Subcutaneous abdominal adipose tissue (tissue), 5 donors: Measurements from ENCODE around the gene KLHL30.
A peak's percentile ranks its signal among the peaks of the same experiment; 100 is the strongest.

Experiments
- H3K27ac ChIP-seq: one replicate; pipeline ENCODE4 v1.7.0; 2013; ENCODE audit warnings: low read depth, mild to moderate bottlenecking, inconsistent platforms, low read length, moderate library complexity
- H3K27me3 ChIP-seq, 5 donors: one replicate each; pipeline ENCODE4 v1.7.0; 2013; ENCODE audit warnings: low read length in 5 of 5, inconsistent platforms in 1 of 5; ENCODE audit not compliant: control insufficient read depth in 5 of 5, insufficient read depth in 4 of 5
- H3K36me3 ChIP-seq, 5 donors: one replicate each; pipeline ENCODE4 v1.7.0; 2013; ENCODE audit warnings: low read length in 5 of 5; ENCODE audit not compliant: control insufficient read depth in 5 of 5, insufficient read depth in 5 of 5
- H3K4me1 ChIP-seq, 5 donors: one replicate each; pipeline ENCODE4 v1.7.0; 2013; ENCODE audit warnings: low read length in 5 of 5, mild to moderate bottlenecking in 3 of 5, moderate library complexity in 1 of 5; ENCODE audit not compliant: control insufficient read depth in 5 of 5, insufficient read depth in 5 of 5
- H3K4me3 ChIP-seq, 5 donors: one replicate each; pipeline ENCODE4 v1.7.0; 2013; ENCODE audit warnings: low read length in 5 of 5, low read depth in 1 of 5
- H3K9ac ChIP-seq, 5 donors: one replicate each; pipeline ENCODE4 v1.7.0; 2013; ENCODE audit warnings: low read length in 5 of 5, mild to moderate bottlenecking in 4 of 5, moderate library complexity in 3 of 5
- H3K9me3 ChIP-seq, 5 donors: one replicate each; pipeline ENCODE4 v1.7.0; 2013; ENCODE audit warnings: low read length in 5 of 5; ENCODE audit not compliant: control insufficient read depth in 5 of 5
- donor health status: healthy.
- donor health status: healthy.
- donor health status: healthy.
- donor health status: healthy.
- donor health status: healthy.

KLHL30 gene, protein sequence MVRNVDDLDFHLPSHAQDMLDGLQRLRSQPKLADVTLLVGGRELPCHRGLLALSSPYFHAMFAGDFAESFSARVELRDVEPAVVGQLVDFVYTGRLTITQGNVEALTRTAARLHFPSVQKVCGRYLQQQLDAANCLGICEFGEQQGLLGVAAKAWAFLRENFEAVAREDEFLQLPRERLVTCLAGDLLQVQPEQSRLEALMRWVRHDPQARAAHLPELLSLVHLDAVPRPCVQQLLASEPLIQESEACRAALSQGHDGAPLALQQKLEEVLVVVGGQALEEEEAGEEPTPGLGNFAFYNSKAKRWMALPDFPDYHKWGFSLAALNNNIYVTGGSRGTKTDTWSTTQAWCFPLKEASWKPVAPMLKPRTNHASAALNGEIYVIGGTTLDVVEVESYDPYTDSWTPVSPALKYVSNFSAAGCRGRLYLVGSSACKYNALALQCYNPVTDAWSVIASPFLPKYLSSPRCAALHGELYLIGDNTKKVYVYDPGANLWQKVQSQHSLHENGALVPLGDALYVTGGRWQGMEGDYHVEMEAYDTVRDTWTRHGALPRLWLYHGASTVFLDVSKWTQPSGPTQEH

GRCh38 chr2:238138331-238139195 is at the start of gene KLHL30:
TSS of gene KLHL30 (plus strand) at chr2:238138668. CDS start at chr2:238140755, 2,087 bp downstream.
- Histone ChIP-seq H3K27me3 (no peaks in the 10 kb centered on the region), H3K4me1 (peaks cover 3 to 74% (median 48%) of the 10 kb centered on the region in 5 donors), H3K36me3 (peaks cover 0 to 9% (median 0%) of the 10 kb centered on the region in 5 donors), H3K9ac (peak within 1 kb of the TSS in 2 of 5 donors; percentile 48 to 73), H3K27ac (no peak within 1 kb of the TSS), H3K4me3 (peak within 1 kb of the TSS in 3 of 5 donors; percentile 29 to 45 (median 30)), H3K9me3 (no peaks in the 10 kb centered on the region)

- Histone ChIP-seq H3K9ac (no peak overlapping the region), H3K36me3 (peaks cover 0 to 8% (median 0%) of the 10 kb centered on the region in 5 donors), H3K27ac (no peak overlapping the region), H3K4me3 (no peak overlapping the region), H3K9me3 (no peaks in the 10 kb centered on the region), H3K4me1 (no peaks in the 10 kb centered on the region), H3K27me3 (no peaks in the 10 kb centered on the region)
Measured at GRCh38 chr2:238090887-238091286, 47.6 kb upstream of the KLHL30 start.

DNA sequence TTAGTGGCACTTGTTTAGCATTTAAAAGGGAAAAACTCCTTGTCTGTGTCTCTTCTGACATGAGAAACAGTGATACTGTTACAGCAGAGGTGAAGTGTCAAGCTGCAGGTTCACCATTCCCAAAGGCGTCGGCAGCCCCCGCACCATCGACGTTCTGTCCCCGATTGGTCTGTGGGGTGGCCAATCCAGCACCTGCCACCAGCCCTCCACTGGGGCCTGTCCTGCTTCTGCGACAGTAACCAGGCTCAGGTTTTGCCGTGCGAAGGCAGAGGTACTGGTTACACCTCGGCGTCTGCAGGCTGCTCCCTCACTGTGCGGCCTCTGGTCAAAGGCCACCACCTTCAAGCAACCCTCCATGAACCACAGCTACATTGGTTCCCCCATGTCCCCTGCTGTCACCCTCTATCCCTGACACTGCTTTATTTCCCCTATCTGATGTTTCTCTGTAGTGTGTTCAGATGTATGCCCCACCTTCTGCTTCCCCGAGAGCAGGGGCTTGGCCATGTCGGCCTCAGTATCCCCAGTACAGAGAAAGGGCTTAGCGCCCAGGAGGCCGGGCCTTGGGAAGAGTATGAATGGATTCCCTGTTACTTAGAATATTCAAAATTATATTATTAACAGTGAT is 46.9 kb upstream of the KLHL30 start:
- peaks cover 0 to 8% (median 0%) of the 10 kb centered on the region in 5 donors for H3K36me3 ChIP-seq
- no peak overlapping the region for H3K9ac ChIP-seq
- H3K27me3 ChIP-seq = no peaks in the 10 kb centered on the region
- H3K9me3 ChIP-seq = no peaks in the 10 kb centered on the region
- H3K4me3 ChIP-seq = no peak overlapping the region
- no peaks in the 10 kb centered on the region for H3K4me1 ChIP-seq
- H3K27ac ChIP-seq = no peak overlapping the region

- H3K36me3 ChIP-seq = peaks cover 0 to 8% (median 0%) of the 10 kb centered on the region in 5 donors
- H3K4me1 ChIP-seq = no peaks in the 10 kb centered on the region
- no peaks in the 10 kb centered on the region for H3K27me3 ChIP-seq
- H3K4me3 ChIP-seq = no peak overlapping the region
- no peak overlapping the region for H3K27ac ChIP-seq
- H3K9ac ChIP-seq = no peak overlapping the region
- no peaks in the 10 kb centered on the region for H3K9me3 ChIP-seq
Measured at GRCh38 chr2:238092486-238093035, 45.9 kb upstream of the KLHL30 start.

GRCh38 chr2:238093181-238094140 is 45.0 kb upstream of the KLHL30 start:
- Histone ChIP-seq H3K9me3 (no peaks in the 10 kb centered on the region), H3K27ac (no peak overlapping the region), H3K27me3 (no peaks in the 10 kb centered on the region), H3K9ac (no peak overlapping the region), H3K4me3 (no peak overlapping the region), H3K4me1 (peaks cover 0 to 5% (median 0%) of the 10 kb centered on the region in 5 donors), H3K36me3 (peaks cover 0 to 8% (median 0%) of the 10 kb centered on the region in 5 donors)

- Histone ChIP-seq H3K36me3 (peaks cover 0 to 8% (median 0%) of the 10 kb centered on the region in 5 donors), H3K27ac (no peak overlapping the region), H3K9ac (no peak overlapping the region), H3K27me3 (no peaks in the 10 kb centered on the region), H3K4me1 (peaks cover 0 to 15% (median 4%) of the 10 kb centered on the region in 5 donors), H3K4me3 (no peak overlapping the region), H3K9me3 (no peaks in the 10 kb centered on the region)
Measured at GRCh38 chr2:238094438-238095022, 43.9 kb upstream of the KLHL30 start.

- no peak overlapping the region for H3K27ac ChIP-seq
- H3K4me3 ChIP-seq = no peak overlapping the region
- H3K27me3 ChIP-seq = no peaks in the 10 kb centered on the region
- no peak overlapping the region for H3K9ac ChIP-seq
- H3K36me3 ChIP-seq = peaks cover 0 to 8% (median 0%) of the 10 kb centered on the region in 5 donors
- H3K4me1 ChIP-seq = peaks cover 0 to 18% (median 4%) of the 10 kb centered on the region in 5 donors
- no peaks in the 10 kb centered on the region for H3K9me3 ChIP-seq
Measured at GRCh38 chr2:238095143-238095542, 43.3 kb upstream of the KLHL30 start.

- H3K27me3 ChIP-seq = no peaks in the 10 kb centered on the region
- no peak overlapping the region for H3K4me3 ChIP-seq
- no peak overlapping the region for H3K9ac ChIP-seq
- H3K4me1 ChIP-seq = peaks cover 0 to 18% (median 4%) of the 10 kb centered on the region in 5 donors
- H3K9me3 ChIP-seq = no peaks in the 10 kb centered on the region
- H3K36me3 ChIP-seq = peaks cover 0 to 7% (median 0%) of the 10 kb centered on the region in 5 donors
- H3K27ac ChIP-seq = no peak overlapping the region
Measured at GRCh38 chr2:238096311-238097011, 42.0 kb upstream of the KLHL30 start.
